ENCODE measurements around the gene NPY4R. TPM values are rescaled to one million over a fixed set of nuclear protein-coding genes. Genes with fewer than 3 reads are reported as not detected.

The NPY4R gene
- total RNA-seq, 1 experiment from 2014 or later: not detected

DNA sequence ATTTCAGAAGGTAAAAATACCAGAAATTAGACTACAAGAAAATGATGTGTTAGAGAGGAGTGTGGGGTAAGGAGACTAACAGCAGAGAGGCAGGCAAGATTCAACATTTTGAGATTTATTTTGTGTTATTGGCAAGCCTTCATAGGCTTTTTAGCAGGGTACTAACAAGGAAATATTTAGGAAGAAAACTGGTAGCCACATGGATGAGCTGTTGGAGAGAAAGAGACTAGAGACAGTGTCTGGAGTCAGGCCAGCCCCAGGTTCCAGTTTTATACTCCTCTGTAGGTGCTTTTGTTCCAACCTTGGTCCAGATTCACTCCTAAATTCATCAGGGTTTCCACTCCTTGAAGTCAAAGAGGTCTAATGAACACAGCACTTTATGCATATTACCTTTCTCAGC is 49.6 kb upstream of the NPY4R start:
- Histone ChIP-seq H3K79me2 (ENCODE audit: insufficient read depth, low read length) (no peaks in the 10 kb centered on the region), H3T11ph (ENCODE audit: low read length) (no peak overlapping the region), H3K4me1 (ENCODE audit: insufficient read depth, low read length) (no peaks in the 10 kb centered on the region), H3K9ac (ENCODE audit: extremely low read depth, insufficient read length, low read length) (no peak overlapping the region), H3K23me2 (ENCODE audit: insufficient read length, low read depth, low read length, poor library complexity, severe bottlenecking) (no peaks in the 10 kb centered on the region), H3K14ac (ENCODE audit: insufficient read depth, low read length) (no peak overlapping the region), H3K18ac (ENCODE audit: insufficient read length, low read depth, low read length) (no peak overlapping the region), H3K27ac (ENCODE audit: insufficient read length, low read depth, low read length) (no peak overlapping the region), H2BK20ac (ENCODE audit: low read depth, low read length, poor library complexity, severe bottlenecking) (no peak overlapping the region), H2BK15ac (ENCODE audit: low read depth, low read length) (no peak overlapping the region), H2AFZ (ENCODE audit: low read length) (no peak overlapping the region), H4K20me1 (ENCODE audit: control insufficient read depth, insufficient read depth, insufficient read length) (no peaks in the 10 kb centered on the region), H4K8ac (replicated peaks; ENCODE audit: insufficient read length, low read depth, low read length) (no peak overlapping the region), H4K5ac (ENCODE audit: insufficient read length, low read depth, low read length) (no peak overlapping the region), H2BK12ac (ENCODE audit: insufficient read length, low read depth, low read length) (no peak overlapping the region), H4K91ac (ENCODE audit: insufficient read length, low read depth, low read length) (no peak overlapping the region), H3K4ac (ENCODE audit: low read depth, low read length) (no peak overlapping the region), H3K27me3 (ENCODE audit: insufficient read depth, low read length) (no peaks in the 10 kb centered on the region), H3K9me3 (ENCODE audit: control insufficient read depth, low read depth, low read length) (no peaks in the 10 kb centered on the region), H2BK120ac (ENCODE audit: low read depth, low read length, poor library complexity, severe bottlenecking) (no peak overlapping the region), H3K79me1 (ENCODE audit: insufficient read depth, low read depth, low read length, poor library complexity, severe bottlenecking) (no peaks in the 10 kb centered on the region), H3K23ac (ENCODE audit: insufficient read length, low read depth, low read length) (no peak overlapping the region), H2AK5ac (ENCODE audit: insufficient read length, low read length) (no peak overlapping the region), H3K4me2 (ENCODE audit: insufficient read depth, insufficient read length, low read length) (no peak overlapping the region), H2BK5ac (ENCODE audit: insufficient read length, low read length) (no peak overlapping the region), H3K56ac (ENCODE audit: insufficient read length, low read depth, low read length) (no peak overlapping the region)
- TF ChIP-seq, protein P1, sequence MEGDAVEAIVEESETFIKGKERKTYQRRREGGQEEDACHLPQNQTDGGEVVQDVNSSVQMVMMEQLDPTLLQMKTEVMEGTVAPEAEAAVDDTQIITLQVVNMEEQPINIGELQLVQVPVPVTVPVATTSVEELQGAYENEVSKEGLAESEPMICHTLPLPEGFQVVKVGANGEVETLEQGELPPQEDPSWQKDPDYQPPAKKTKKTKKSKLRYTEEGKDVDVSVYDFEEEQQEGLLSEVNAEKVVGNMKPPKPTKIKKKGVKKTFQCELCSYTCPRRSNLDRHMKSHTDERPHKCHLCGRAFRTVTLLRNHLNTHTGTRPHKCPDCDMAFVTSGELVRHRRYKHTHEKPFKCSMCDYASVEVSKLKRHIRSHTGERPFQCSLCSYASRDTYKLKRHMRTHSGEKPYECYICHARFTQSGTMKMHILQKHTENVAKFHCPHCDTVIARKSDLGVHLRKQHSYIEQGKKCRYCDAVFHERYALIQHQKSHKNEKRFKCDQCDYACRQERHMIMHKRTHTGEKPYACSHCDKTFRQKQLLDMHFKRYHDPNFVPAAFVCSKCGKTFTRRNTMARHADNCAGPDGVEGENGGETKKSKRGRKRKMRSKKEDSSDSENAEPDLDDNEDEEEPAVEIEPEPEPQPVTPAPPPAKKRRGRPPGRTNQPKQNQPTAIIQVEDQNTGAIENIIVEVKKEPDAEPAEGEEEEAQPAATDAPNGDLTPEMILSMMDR (conservative IDR thresholded peaks at IDR 0.05): no peak
- no peak overlapping the region for H3K4me3 Mint-ChIP-seq
- H3K36me3 Mint-ChIP-seq (ENCODE audit: insufficient read depth in 1 of 3, low read depth in 3 of 3): no peaks in the 10 kb centered on the region
- H3K4me1 Mint-ChIP-seq: no peaks in the 10 kb centered on the region
- peaks cover 3% of the 10 kb centered on the region; the same call in 1 of the 2 replicates for H3K27me3 Mint-ChIP-seq (ENCODE audit: low read depth)
- no peak overlapping the region for H3K27ac Mint-ChIP-seq
- no peak for DNase-seq
- H3K9me3 Mint-ChIP-seq: no peaks in the 10 kb centered on the region

Data from H9 (cell line).